ENCODE data around the gene MLLT3.

GRCh38 chr9:20303066-20303465 is 319.2 kb downstream of the MLLT3 start:
- no peak for TF ChIP-seq POLR2A (IDR thresholded peaks at IDR 0.05)
- TF ChIP-seq CTCF (IDR thresholded peaks at IDR 0.05): no peak
- TF ChIP-seq EP300 (IDR thresholded peaks at IDR 0.05): no peak

All from suprapubic skin (tissue), 3 donors.